Caki2 (cell line): Measurements from ENCODE around the gene SLC10A7. TPM values are rescaled to one million over a fixed set of nuclear protein-coding genes. Genes with fewer than 3 reads are reported as not detected.

ENCODE experiments used
- DNase-seq: peaks from one replicate; pipeline ENCODE4 v3.0.0-alpha.2; 2015; ENCODE audit warnings: low read depth
- in situ Hi-C: cut with HindIII; loops from 2 replicates; pipeline ENCODE4 v1.10.0; 2016; ENCODE audit warnings: low sequenced_read_pairs, low pct_unique_long_range_greater_than_20kb, mixed read lengths
- total RNA-seq: library from RNA; depleted of rRNA; stranded (reverse); fragments of >200 nt; shearing (Covaris generic); gene quantifications from 2 replicates; pipeline ENCODE4 v1.2.3, GENCODE V29; 2014; ENCODE audit warnings: low replicate concordance; rRNA removed

SLC10A7 gene
- total RNA-seq, 1 experiment from 2014 or later: 4.9 TPM

DNA sequence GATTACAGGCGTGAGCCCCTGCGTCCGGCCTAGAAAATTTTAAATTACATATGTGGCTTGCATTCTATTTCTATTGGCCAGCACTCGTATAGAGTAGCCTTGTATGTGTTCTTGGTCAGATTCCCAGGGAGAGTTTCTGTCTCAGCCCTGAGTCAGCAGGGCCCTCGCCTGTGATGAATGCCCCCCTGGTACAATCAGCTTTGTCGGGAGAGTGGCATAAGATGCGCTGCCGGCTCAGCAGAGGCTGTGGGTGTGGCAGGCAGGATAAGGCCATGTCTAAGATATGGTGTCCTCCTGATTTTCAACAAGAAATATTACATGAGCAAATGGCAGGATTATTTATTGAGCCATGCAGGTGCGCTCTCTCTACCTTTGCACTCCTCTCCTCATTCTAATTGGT, 309.0 kb downstream of the SLC10A7 start:
- in situ Hi-C loops: no loop called here
- no peak for DNase-seq

DNA sequence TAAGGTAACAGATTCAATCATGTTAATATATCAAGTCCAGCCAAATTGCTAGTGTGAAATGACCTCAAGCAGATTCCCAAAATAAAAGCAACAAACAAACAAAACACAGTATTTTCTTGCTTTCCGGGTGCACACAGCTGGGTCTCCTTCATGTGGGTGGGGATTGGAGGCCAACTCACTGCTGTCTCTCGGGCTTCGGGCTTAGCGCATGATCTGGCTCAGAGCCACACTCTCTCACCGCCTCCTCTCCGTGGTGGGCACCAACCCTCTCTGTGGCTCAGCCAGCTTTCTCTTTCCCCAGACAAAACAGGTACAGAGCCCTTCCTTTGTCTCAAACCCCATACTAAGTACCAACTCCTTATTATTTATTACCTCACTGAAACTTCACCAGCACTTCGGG, 310.3 kb downstream of the SLC10A7 start:
- in situ Hi-C loops: no loop called here
- no peak for DNase-seq

DNA sequence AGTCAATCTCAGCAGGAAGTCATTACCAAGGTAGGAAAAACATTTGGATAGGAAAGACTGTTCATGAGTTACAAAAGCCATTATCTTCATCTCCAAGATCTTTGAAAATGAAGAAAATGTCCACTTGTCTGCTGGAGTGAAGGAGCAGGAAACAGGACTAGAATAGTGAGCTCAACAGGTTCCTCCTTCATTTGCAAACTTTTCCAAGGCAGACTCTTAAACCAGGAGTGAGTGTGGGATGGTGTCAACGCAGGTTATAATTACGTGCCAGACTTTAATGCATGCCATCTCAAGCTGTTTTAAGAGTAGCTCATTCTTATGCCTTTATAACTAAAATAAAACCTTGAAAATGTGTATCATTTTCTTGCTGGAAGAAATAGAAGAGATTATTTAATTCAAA, 310.9 kb downstream of the SLC10A7 start:
- in situ Hi-C loops: no loop called here
- no peak for DNase-seq

DNA sequence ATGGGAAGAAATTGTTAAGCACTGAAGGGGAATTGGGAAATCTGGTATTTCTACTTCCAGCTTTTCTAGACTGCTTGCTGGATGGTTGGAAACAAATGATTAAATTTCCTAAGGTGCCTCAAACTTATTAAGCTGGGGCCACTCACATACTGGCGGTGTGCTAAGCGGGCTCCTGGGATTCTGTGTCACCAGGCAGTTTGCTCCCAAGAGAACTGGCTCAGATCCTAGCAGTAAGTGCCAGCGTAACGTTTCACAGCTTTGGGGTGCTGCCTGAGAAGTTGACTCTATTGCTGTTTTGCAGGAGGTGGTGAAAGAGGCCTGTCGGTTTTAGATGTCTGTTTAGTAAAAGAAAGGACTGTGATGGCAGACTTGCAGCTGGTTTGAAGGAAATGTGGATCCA, 314.3 kb downstream of the SLC10A7 start:
- no peak for DNase-seq
- in situ Hi-C loops: no loop called here

Other genes with a start within 250 kb of the SLC10A7 start
- not detected in 2 replicates for gene POU4F2, start 117.0 kb upstream of the SLC10A7 start, total RNA-seq